ENCODE results near the gene FOXN4. TPM values are rescaled to one million over a fixed set of nuclear protein-coding genes. Genes with fewer than 3 reads are reported as not detected.

The FOXN4 gene
- polyA plus RNA-seq, 1 donor (not counting 4 experiments of a cell fraction or from before 2014, with no cell fraction given) = not detected

DNA sequence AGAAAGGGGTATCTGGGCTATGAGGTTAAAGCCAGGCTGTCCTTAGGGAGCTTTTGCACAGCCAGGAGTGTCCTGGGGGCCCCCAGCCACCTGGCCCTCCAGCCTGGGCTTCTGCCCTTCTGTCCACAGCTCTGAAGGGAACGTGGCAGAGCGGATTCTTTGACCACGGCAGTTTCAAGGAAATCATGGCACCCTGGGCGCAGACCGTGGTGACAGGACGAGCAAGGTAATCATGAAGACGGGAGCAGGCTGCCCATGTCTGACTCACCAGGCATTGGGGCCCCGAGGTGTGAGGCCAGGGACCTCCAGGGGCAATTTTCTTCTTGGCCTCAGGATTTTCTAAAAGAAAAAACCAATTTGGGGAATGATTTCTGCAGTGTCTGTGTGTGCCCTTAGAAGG is 53.1 kb downstream of the FOXN4 start:
- Histone ChIP-seq H3K36me3 (ENCODE audit: control insufficient read depth in 2 of 2, extremely low read depth in 1 of 2, insufficient read depth in 2 of 2, low read length in 2 of 2) (no peaks in the 10 kb centered on the region), H3K9me3 (ENCODE audit: control insufficient read depth, low read depth, low read length) (peaks cover 3% of the 10 kb centered on the region), H2AFZ (ENCODE audit: control insufficient read depth, low read length) (no peak overlapping the region), H3K27me3 (ENCODE audit: control insufficient read depth, extremely low read depth, insufficient read depth, low read length) (no peaks in the 10 kb centered on the region), H3K9ac (ENCODE audit: control insufficient read depth, extremely low read depth, insufficient read depth, low read length) (no peak overlapping the region), H3K4me1 (ENCODE audit: control insufficient read depth, extremely low read depth, insufficient read depth, low read length) (no peaks in the 10 kb centered on the region), H3K9me1 (ENCODE audit: control insufficient read depth, extremely low read depth, insufficient read depth, low read length) (no peaks in the 10 kb centered on the region), H3K4me2 (ENCODE audit: control insufficient read depth, extremely low read depth, insufficient read depth, low read depth, low read length) (no peak overlapping the region), H3K27ac (ENCODE audit: control insufficient read depth, insufficient read depth, low read length) (no peak overlapping the region), H3K4me3 (ENCODE audit: control insufficient read depth in 2 of 3, extremely low read depth in 1 of 3, insufficient read depth in 2 of 3, low read depth in 1 of 3, low read length in 3 of 3) (no peak overlapping the region), H4K20me1 (ENCODE audit: control insufficient read depth, extremely low read depth, insufficient read depth, low read length) (no peaks in the 10 kb centered on the region), H3K79me2 (ENCODE audit: control insufficient read depth, insufficient read depth, low read length) (no peaks in the 10 kb centered on the region)
- dilution Hi-C loops (cut with MboI; ENCODE audit: extremely low pct_ligation_motif_present, low sequenced_read_pairs) = no loop called here
- no peak for TF ChIP-seq EZH2 (IDR thresholded peaks at IDR 0.05; ENCODE audit: low read length)
- TF ChIP-seq, protein P1, sequence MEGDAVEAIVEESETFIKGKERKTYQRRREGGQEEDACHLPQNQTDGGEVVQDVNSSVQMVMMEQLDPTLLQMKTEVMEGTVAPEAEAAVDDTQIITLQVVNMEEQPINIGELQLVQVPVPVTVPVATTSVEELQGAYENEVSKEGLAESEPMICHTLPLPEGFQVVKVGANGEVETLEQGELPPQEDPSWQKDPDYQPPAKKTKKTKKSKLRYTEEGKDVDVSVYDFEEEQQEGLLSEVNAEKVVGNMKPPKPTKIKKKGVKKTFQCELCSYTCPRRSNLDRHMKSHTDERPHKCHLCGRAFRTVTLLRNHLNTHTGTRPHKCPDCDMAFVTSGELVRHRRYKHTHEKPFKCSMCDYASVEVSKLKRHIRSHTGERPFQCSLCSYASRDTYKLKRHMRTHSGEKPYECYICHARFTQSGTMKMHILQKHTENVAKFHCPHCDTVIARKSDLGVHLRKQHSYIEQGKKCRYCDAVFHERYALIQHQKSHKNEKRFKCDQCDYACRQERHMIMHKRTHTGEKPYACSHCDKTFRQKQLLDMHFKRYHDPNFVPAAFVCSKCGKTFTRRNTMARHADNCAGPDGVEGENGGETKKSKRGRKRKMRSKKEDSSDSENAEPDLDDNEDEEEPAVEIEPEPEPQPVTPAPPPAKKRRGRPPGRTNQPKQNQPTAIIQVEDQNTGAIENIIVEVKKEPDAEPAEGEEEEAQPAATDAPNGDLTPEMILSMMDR (optimal IDR thresholded peaks at IDR 0.05 in 1 of 3, IDR thresholded peaks at IDR 0.05 in 1 of 3, conservative IDR thresholded peaks at IDR 0.05 in 1 of 3; ENCODE audit: extremely low read depth in 1 of 3, insufficient read depth in 2 of 3, low read length in 3 of 3) = no peak
- no peak for DNase-seq (ENCODE audit: low read depth, low spot score)
- no peak for FAIRE-seq

DNA sequence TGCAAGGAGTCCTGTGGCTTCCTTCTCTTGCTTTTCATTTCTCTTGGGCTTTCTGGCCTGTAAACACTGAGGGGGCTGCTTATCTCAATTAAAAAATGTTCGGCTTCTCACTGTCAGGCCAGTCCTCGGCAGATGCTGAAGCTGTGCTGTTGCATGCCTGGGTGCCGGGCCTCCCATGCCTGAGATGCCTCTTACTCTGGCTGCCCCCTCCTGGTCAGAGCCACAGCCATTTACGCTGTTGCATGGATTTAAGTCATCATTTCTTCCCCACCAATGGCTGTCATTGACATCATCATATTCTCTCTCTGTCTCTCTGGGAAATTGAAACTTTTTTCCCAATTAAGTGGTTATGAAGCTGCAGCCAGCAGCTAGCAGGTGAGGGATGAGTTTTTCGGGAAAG is 53.7 kb downstream of the FOXN4 start:
- Histone ChIP-seq H3K36me3 (ENCODE audit: control insufficient read depth in 2 of 2, extremely low read depth in 1 of 2, insufficient read depth in 2 of 2, low read length in 2 of 2) (no peaks in the 10 kb centered on the region), H3K79me2 (ENCODE audit: control insufficient read depth, insufficient read depth, low read length) (no peaks in the 10 kb centered on the region), H3K4me1 (ENCODE audit: control insufficient read depth, extremely low read depth, insufficient read depth, low read length) (no peaks in the 10 kb centered on the region), H3K9me1 (ENCODE audit: control insufficient read depth, extremely low read depth, insufficient read depth, low read length) (no peaks in the 10 kb centered on the region), H2AFZ (ENCODE audit: control insufficient read depth, low read length) (no peak overlapping the region), H3K4me2 (ENCODE audit: control insufficient read depth, extremely low read depth, insufficient read depth, low read depth, low read length) (no peak overlapping the region), H3K27ac (ENCODE audit: control insufficient read depth, insufficient read depth, low read length) (no peak overlapping the region), H4K20me1 (ENCODE audit: control insufficient read depth, extremely low read depth, insufficient read depth, low read length) (no peaks in the 10 kb centered on the region), H3K9me3 (ENCODE audit: control insufficient read depth, low read depth, low read length) (peaks cover 3% of the 10 kb centered on the region), H3K27me3 (ENCODE audit: control insufficient read depth, extremely low read depth, insufficient read depth, low read length) (no peaks in the 10 kb centered on the region), H3K4me3 (ENCODE audit: control insufficient read depth in 2 of 3, extremely low read depth in 1 of 3, insufficient read depth in 2 of 3, low read depth in 1 of 3, low read length in 3 of 3) (no peak overlapping the region), H3K9ac (ENCODE audit: control insufficient read depth, extremely low read depth, insufficient read depth, low read length) (no peak overlapping the region)
- DNase-seq (ENCODE audit: low read depth, low spot score) (no peak), FAIRE-seq (no peak)
- dilution Hi-C loops (cut with MboI; ENCODE audit: extremely low pct_ligation_motif_present, low sequenced_read_pairs) = no loop called here
- TF ChIP-seq, protein P1 (optimal IDR thresholded peaks at IDR 0.05 in 1 of 3, IDR thresholded peaks at IDR 0.05 in 1 of 3, conservative IDR thresholded peaks at IDR 0.05 in 1 of 3; ENCODE audit: extremely low read depth in 1 of 3, insufficient read depth in 2 of 3, low read length in 3 of 3) = peak in 1 of 3 experiments; percentile 53
- TF ChIP-seq EZH2 (IDR thresholded peaks at IDR 0.05; ENCODE audit: low read length) = no peak

Measured in keratinocyte (primary cell).